HUES64 (cell line): Measurements from ENCODE around the gene C5AR2.
"Not testable (repeated sequence)": the region's sequence is repeated elsewhere in the genome, so short reads cannot be mapped to it uniquely, and the experiment has no call there.

Source experiments
- H3K27ac ChIP-seq: 2 replicates; pipeline ENCODE4 v1.7.0; 2013; ENCODE audit warnings: low read depth, low read length, inconsistent platforms
- H3K27me3 ChIP-seq: 2 replicates; pipeline ENCODE4 v1.6.1; 2013; ENCODE audit warnings: mild to moderate bottlenecking, low read length; ENCODE audit not compliant: insufficient read depth
- H3K36me3 ChIP-seq: 2 replicates; pipeline ENCODE4 v1.6.1; 2013; ENCODE audit warnings: mild to moderate bottlenecking, low read length; ENCODE audit not compliant: insufficient read depth
- H3K4me1 ChIP-seq: 2 replicates; pipeline ENCODE4 v1.6.1; 2013; ENCODE audit warnings: mild to moderate bottlenecking, low read length, moderate library complexity; ENCODE audit not compliant: insufficient read depth
- H3K4me3 ChIP-seq: 2 replicates; pipeline ENCODE4 v1.5.1; 2013; ENCODE audit warnings: mild to moderate bottlenecking, low read length, moderate library complexity
- H3K9ac ChIP-seq: 2 replicates; pipeline ENCODE4 v1.6.1; 2013; ENCODE audit warnings: mild to moderate bottlenecking, low read depth, low read length
- H3K9me3 ChIP-seq: 2 replicates; pipeline ENCODE4 v1.6.1; 2013; ENCODE audit warnings: low read depth, low read length; ENCODE audit not compliant: insufficient read depth
- WGBS: fragments of 150-250, 120-280 bp; methylation state at CpG from one replicate; pipeline ENCODE4 v1.1.7; 2013; ENCODE audit warnings: missing lambda C conversion rate; 5-methylcytosine and 5-hydroxymethylcytosine counted together

Gene C5AR2

DNA sequence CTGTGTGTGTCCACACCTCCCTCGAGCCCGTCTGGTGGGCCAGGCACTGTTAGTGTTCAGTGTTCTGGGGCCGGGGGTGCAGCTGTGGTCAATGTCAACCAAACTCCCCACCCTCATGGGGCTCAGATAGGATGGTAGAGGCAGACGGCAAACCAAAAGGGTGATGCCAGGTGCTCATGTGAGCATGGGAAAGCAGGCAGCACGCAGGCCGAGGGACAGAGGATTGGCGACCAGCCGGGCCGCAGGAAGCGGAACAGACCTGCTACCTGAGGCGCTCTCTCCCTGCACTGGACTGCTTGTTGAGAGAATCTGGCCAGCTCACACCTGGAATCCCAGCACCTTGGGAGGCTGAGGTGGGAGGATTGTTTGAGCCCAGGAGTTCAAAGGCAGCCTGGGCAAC lies 46.3 kb downstream of the C5AR2 start:
- Histone ChIP-seq H3K9ac (no peak overlapping the region), H3K27me3 (no peaks in the 10 kb centered on the region), H3K36me3 (peaks cover 88% of the 10 kb centered on the region), H3K27ac (no peak overlapping the region), H3K9me3 (no peaks in the 10 kb centered on the region), H3K4me1 (no peaks in the 10 kb centered on the region), H3K4me3 (no peak overlapping the region)
- WGBS, result 97% methylated on average over 11 of the region's 11 CpGs

DNA sequence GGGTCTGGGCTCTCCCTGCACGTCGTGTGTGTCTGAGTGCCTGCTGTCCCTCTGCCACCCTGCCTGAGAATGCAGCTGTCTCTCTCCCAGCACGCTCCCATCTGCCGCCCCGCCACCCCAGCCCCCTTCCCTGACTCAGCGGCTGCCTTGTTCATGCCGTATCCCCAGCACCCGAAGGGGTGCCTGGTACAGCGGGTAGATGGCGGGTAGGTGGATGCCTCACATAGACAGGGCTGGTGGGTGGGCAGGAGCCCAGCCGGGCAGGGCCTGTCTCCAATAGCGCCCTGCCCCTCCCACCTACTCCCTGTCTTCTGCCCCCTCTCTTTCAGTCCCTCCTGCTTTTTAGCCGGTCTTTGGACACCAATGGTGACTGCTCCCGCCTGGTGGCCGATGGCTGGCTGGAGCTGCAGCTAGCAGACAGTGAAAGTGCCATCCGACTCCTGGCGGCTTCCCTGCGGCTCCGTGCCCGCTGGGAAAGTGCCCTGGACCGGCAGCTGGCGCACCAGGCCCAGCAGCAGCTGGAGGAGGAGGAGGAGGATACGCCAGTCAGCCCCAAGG lies 47.5 kb downstream of the C5AR2 start:
- Histone ChIP-seq H3K27ac (no peak overlapping the region), H3K4me1 (no peaks in the 10 kb centered on the region), H3K9ac (no peak overlapping the region), H3K4me3 (no peak overlapping the region), H3K27me3 (no peaks in the 10 kb centered on the region), H3K36me3 (peaks cover 77% of the 10 kb centered on the region), H3K9me3 (no peaks in the 10 kb centered on the region)
- WGBS, result 95% methylated on average over 23 of the region's 23 CpGs

DNA sequence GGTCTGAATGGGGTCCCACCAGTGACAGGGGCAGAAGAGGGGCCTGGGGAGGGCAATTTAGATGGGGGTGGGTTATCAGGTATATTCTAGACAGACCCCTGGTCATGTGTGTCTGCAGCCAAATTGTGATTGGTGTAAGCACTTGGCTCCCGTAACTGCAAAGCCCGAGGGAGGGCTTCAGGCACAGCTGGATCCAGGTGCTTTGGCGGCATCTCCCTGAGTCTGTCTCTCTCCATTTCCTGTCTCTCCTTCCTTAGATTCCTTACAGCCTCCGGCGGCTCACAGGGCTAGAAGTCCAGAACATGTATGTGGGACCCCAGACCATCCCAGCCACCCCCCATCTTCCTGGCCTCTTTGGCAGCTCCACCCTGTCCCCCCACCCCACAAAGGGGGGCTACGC lies 48.6 kb downstream of the C5AR2 start:
- Histone ChIP-seq H3K9me3 (no peaks in the 10 kb centered on the region), H3K9ac (no peak overlapping the region), H3K4me1 (no peaks in the 10 kb centered on the region), H3K27me3 (no peaks in the 10 kb centered on the region), H3K36me3 (peaks cover 66% of the 10 kb centered on the region), H3K27ac (no peak overlapping the region), H3K4me3 (no peak overlapping the region)
- WGBS, result 95% methylated on average over 6 of the region's 6 CpGs

DNA sequence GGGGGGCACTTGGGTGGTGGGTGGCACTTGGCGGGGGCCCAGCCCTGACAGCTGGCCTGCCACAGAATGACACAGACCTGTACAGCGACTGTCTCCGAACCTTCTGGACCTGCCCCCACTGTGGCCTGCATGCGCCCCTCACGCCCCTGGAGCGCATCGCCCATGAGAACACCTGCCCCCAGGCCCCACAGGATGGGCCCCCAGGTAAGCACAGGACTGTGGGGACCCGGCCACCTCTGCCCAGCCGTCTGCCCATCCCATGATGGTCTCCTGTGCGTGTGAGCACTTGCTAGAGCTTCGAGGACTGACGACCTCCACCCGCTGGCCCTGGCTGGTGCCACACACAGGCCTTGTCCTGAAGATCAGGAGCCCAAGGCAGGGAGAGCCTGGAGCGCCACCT lies 49.1 kb downstream of the C5AR2 start:
- H3K9ac ChIP-seq, result no peak overlapping the region
- H3K36me3 ChIP-seq, result peaks cover 61% of the 10 kb centered on the region
- no peaks in the 10 kb centered on the region for H3K9me3 ChIP-seq
- H3K27me3 ChIP-seq, result no peaks in the 10 kb centered on the region
- no peak overlapping the region for H3K4me3 ChIP-seq
- H3K4me1 ChIP-seq, result no peaks in the 10 kb centered on the region
- 95% methylated on average over 14 of the region's 14 CpGs for WGBS
- H3K27ac ChIP-seq, result no peak overlapping the region

DNA sequence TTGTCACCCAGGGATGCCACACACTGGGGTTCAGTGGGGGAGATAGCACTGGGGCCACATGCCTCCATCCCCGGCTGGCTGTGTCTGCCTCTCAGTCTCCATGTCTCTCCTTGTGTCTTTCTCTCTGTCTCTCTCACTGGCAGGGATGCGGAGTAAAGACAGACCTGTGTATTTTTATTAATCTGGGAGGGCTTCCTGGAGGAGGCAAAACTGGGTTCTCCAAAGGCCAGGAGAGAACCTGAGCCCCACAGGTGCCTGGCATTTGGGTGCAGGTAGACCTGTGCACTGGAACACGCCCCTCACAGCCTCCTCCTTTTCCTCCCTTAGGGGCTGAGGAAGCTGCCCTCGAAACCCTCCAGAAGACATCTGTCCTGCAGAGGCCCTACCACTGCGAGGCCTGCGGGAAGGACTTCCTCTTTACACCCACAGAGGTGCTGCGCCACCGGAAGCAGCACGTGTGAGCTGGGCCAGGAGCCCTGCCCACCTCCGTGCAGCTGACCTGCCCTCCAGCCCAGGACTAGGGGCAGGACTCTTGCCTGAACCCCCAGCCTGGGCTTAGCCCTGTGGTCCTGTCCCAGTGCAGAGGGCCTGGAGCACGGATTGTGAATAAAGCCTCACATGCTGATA lies 49.8 kb downstream of the C5AR2 start:
- no peaks in the 10 kb centered on the region for H3K27me3 ChIP-seq
- no peak overlapping the region for H3K27ac ChIP-seq
- H3K9ac ChIP-seq, result no peak overlapping the region
- H3K4me3 ChIP-seq, result no peak overlapping the region
- H3K36me3 ChIP-seq, result peaks cover 54% of the 10 kb centered on the region
- 93% methylated on average over 11 of the region's 11 CpGs for WGBS
- no peaks in the 10 kb centered on the region for H3K4me1 ChIP-seq
- H3K9me3 ChIP-seq, result no peaks in the 10 kb centered on the region

DNA sequence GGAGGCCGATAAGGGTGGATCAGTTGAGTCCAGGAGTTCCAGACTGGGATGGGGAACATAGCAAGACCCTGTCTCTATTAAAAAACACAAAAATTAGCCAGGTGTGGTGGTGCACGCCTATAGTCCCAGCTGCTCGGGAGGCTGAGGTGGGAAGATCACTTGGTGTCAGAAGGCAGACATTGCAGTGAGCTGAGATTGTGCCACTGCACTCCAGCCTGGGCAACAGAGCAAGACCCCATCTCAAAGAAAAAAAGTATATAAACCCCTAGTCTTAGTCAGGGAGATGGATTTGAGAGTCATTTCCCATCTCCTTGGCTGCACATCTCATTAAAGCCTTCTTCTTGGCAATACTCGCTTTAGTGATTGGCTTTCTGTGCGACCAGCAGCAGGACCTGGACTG lies 51.9 kb downstream of the C5AR2 start:
- H3K9ac ChIP-seq, H3K27ac ChIP-seq, H3K27me3 ChIP-seq, H3K4me3 ChIP-seq, H3K9me3 ChIP-seq, H3K4me1 ChIP-seq: not testable (repeated sequence)
- 98% methylated on average over 5 of the region's 5 CpGs for WGBS
- peaks cover 34% of the 10 kb centered on the region for H3K36me3 ChIP-seq

DNA sequence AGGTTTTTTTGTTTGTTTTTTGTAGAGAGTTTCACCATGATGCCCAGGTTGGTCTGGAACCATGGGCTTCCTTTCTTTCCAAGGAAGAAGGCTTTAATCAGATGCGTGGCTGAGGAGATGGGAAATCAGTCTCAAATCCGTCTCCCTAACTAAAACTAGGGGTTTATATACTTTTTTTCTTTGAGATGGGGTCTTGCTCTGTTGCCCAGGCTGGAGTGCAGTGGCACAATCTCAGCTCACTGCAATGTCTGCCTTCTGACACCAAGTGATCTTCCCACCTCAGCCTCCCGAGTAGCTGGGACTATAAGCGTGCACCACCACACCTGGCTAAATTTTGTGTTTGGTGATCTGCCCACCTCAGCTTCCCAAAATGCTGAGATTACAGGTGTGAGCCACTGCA lies 52.6 kb downstream of the C5AR2 start:
- WGBS, result 96% methylated on average over 2 of the region's 4 CpGs
- peaks cover 29% of the 10 kb centered on the region for H3K36me3 ChIP-seq
- not testable (repeated sequence) for H3K27ac ChIP-seq, H3K9me3 ChIP-seq, H3K4me1 ChIP-seq, H3K4me3 ChIP-seq, H3K9ac ChIP-seq, H3K27me3 ChIP-seq

DNA sequence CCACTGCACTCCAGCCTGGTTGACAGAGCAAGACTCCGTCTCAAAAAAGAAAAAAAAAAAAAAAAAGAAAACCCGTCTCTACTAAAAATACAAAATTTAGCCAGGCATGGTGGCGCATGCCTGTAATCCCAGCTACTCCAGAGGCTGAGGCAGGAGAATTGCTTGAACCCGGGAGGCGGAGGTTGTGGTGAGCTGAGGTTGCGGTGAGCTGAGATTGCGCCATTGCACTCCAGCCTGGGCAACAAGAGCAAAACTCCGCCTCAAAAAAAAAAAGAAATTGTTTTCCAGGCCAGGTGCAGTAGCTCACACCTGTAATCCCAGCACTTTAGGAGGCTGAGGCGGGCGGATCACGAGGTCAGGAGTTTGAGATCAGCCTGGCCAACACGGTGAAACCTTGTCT lies 54.6 kb downstream of the C5AR2 start:
- H3K9ac ChIP-seq, result not testable (repeated sequence)
- 96% methylated on average over 11 of the region's 12 CpGs for WGBS

DNA sequence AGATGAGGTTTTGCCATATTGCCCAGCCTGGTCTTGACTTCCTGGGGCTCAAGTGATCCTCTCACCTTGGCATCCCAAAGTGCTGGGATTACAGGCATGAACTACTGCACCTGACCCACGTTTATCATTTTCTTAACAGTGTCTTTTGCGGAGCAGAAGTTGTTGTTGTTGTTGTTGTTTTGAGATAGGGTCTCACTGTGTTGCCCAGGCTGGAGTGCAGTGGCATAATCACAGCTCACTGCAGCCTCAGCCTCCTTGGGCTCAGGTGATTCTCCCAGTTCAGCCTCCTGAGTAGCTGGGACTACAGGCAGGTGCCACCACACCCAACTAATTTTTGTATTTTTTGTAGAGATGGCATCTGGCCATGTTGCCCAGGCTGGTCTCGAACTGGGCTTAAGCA lies 55.6 kb downstream of the C5AR2 start:
- 99% methylated on average over 3 of the region's 3 CpGs for WGBS
- not testable (repeated sequence) for H3K4me3 ChIP-seq, H3K27me3 ChIP-seq, H3K36me3 ChIP-seq, H3K9me3 ChIP-seq, H3K27ac ChIP-seq, H3K9ac ChIP-seq, H3K4me1 ChIP-seq

More for the DNA sequence above, 54.6 kb downstream of the C5AR2 start:
- not testable (repeated sequence) for H3K9me3 ChIP-seq, H3K4me3 ChIP-seq, H3K4me1 ChIP-seq, H3K27me3 ChIP-seq, H3K36me3 ChIP-seq, H3K27ac ChIP-seq

DNA sequence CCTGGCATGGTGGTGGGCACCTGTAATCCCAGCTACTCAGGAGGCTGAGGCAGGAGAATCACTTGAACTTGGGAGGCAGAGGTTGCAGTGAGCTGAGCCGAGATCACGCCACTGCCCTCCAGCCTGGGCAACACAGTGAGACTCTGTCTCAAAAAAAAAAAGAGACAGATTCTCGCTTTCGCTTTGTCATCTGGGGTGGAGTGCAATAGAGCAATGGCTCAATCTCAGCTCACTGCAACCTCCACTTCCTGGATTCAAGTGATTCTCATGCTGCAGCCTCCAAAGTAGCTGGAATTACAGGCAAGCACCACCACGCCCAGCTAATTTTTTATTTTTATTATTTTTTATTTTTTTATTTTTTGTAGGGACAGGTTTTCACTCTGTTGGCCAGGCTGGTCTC lies 56.7 kb downstream of the C5AR2 start:
- not testable (repeated sequence) for H3K36me3 ChIP-seq, H3K9me3 ChIP-seq, H3K4me3 ChIP-seq, H3K27me3 ChIP-seq, H3K27ac ChIP-seq, H3K9ac ChIP-seq, H3K4me1 ChIP-seq
- WGBS, result 94% methylated on average over 4 of the region's 5 CpGs

DNA sequence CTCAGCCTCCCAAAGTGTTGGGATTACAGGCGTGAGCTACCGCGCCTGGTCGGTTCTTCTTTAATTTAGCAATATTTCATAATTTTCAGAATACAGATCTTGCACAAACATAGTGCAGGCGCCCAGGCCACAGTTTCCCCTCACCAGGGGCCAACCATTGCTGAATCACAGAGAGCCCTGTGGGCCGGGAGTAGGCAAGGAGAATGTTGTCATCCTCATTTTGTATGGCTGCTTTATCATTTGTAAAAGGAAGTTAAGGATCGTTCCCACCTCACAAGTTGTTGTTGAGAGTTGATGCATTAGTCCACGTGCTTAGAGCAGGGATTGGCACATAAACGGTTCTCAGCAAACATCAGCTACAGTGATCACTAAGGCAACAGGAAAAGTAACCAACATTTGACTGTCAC lies 57.2 kb downstream of the C5AR2 start:
- no peaks in the 10 kb centered on the region for H3K27me3 ChIP-seq
- 90% methylated on average over 9 of the region's 9 CpGs for WGBS
- no peaks in the 10 kb centered on the region for H3K4me1 ChIP-seq
- H3K9ac ChIP-seq, result no peak overlapping the region
- H3K27ac ChIP-seq, result no peak overlapping the region
- no peaks in the 10 kb centered on the region for H3K36me3 ChIP-seq
- no peaks in the 10 kb centered on the region for H3K9me3 ChIP-seq
- no peak overlapping the region for H3K4me3 ChIP-seq
